SK-N-SH treated with all-trans-retinoic acid at 6 μM for 48 hours (cell line): ENCODE data around the gene STARD13.

Source experiments
- ATAC-seq: fragments of 200-7000 bp; cut with Tn5 transposase; 3 replicates; pipeline ENCODE4 v1.9.1; 2020; ENCODE audit warnings: mild to moderate bottlenecking, moderate library complexity
- ARNTL ChIP-seq: fragments of 450-650 bp; formaldehyde crosslinking; IDR thresholded peaks from 2 replicates; pipeline ENCODE4 v1.5.0; 2020; ENCODE audit warnings: low read depth, mild to moderate bottlenecking, moderate library complexity, borderline replicate concordance
- BACH2 ChIP-seq: fragments of 250-450 bp; sonication (Bioruptor Pico); IDR thresholded peaks from 2 replicates; pipeline ENCODE4 v1.9.0; 2021; ENCODE audit warnings: mild to moderate bottlenecking, borderline replicate concordance
- CREB5 ChIP-seq: fragments of 250-450 bp; sonication (Bioruptor Pico); IDR thresholded peaks from 2 replicates; pipeline ENCODE4 v1.5.1; 2020; ENCODE audit warnings: low read depth, mild to moderate bottlenecking, moderate library complexity
- CSDC2 ChIP-seq: fragments of 250-450 bp; sonication (Bioruptor Pico); IDR thresholded peaks from 2 replicates; pipeline ENCODE4 v1.5.0; 2020; ENCODE audit warnings: mild to moderate bottlenecking, moderate library complexity
- CSRNP3 ChIP-seq: fragments of 250-450 bp; sonication (Bioruptor Pico); IDR thresholded peaks from 2 replicates; pipeline ENCODE4 v1.5.1; 2021; ENCODE audit warnings: mild to moderate bottlenecking, moderate library complexity
- ESRRG ChIP-seq: fragments of 250-450 bp; sonication (Bioruptor Pico); IDR thresholded peaks from 2 replicates; pipeline ENCODE4 v1.6.1; 2021; ENCODE audit warnings: mild to moderate bottlenecking
- GLIS3 ChIP-seq: fragments of 250-450 bp; sonication (Bioruptor Pico); IDR thresholded peaks from 2 replicates; pipeline ENCODE4 v1.5.0; 2020; ENCODE audit warnings: mild to moderate bottlenecking, moderate library complexity
- ISL1 ChIP-seq: fragments of 250-450 bp; sonication (Bioruptor Pico); IDR thresholded peaks from 2 replicates; pipeline ENCODE4 v2.1.2; 2022; ENCODE audit warnings: mild to moderate bottlenecking, moderate library complexity
- PATZ1 ChIP-seq: fragments of 250-450 bp; sonication (Bioruptor Pico); IDR thresholded peaks from 2 replicates; pipeline ENCODE4 v1.8.0; 2020; ENCODE audit warnings: mild to moderate bottlenecking, moderate library complexity, borderline replicate concordance
- POU6F1 ChIP-seq: fragments of 250-450 bp; sonication (Bioruptor Pico); IDR thresholded peaks from 2 replicates; pipeline ENCODE4 v1.8.0; 2021; ENCODE audit warnings: low read depth, mild to moderate bottlenecking, moderate library complexity, borderline replicate concordance
- PPARA ChIP-seq: fragments of 250-450 bp; sonication (Bioruptor Pico); IDR thresholded peaks from 2 replicates; pipeline ENCODE4 v1.5.0; 2020; ENCODE audit warnings: mild to moderate bottlenecking, borderline replicate concordance
- RARB ChIP-seq: fragments of 250-450 bp; sonication (Bioruptor Pico); IDR thresholded peaks from 2 replicates; pipeline ENCODE4 v1.8.0; 2021; ENCODE audit warnings: mild to moderate bottlenecking, moderate library complexity
- SNAI2 ChIP-seq: fragments of 250-450 bp; sonication (Bioruptor Pico); IDR thresholded peaks from 2 replicates; pipeline ENCODE4 v1.5.0; 2020; ENCODE audit warnings: mild to moderate bottlenecking, moderate library complexity
- TOX ChIP-seq: fragments of 250-450 bp; sonication (Bioruptor Pico); IDR thresholded peaks from 2 replicates; pipeline ENCODE4 v1.8.0; 2021; ENCODE audit warnings: mild to moderate bottlenecking, moderate library complexity, borderline replicate concordance
- TSHZ2 ChIP-seq: fragments of 250-450 bp; sonication (Bioruptor Pico); IDR thresholded peaks from 2 replicates; pipeline ENCODE4 v1.5.0; 2020; ENCODE audit warnings: mild to moderate bottlenecking, moderate library complexity
- ZC3H10 ChIP-seq: fragments of 250-450 bp; sonication (Bioruptor Pico); IDR thresholded peaks from 2 replicates; pipeline ENCODE4 v1.5.1; 2021; ENCODE audit warnings: mild to moderate bottlenecking, moderate library complexity
- ZFP3 ChIP-seq: fragments of 250-450 bp; sonication (Bioruptor Pico); IDR thresholded peaks from 2 replicates; pipeline ENCODE4 v1.5.0; 2020; ENCODE audit warnings: mild to moderate bottlenecking, moderate library complexity
- ZFP30 ChIP-seq: fragments of 450-650 bp; formaldehyde crosslinking; IDR thresholded peaks from 2 replicates; pipeline ENCODE4 v1.5.0; 2022; ENCODE audit warnings: mild to moderate bottlenecking, moderate library complexity
- ZNF565 ChIP-seq: fragments of 450-650 bp; formaldehyde crosslinking; conservative IDR thresholded peaks from 2 replicates; pipeline ENCODE4 v1.5.0; 2020; ENCODE audit warnings: low read depth, mild to moderate bottlenecking, moderate library complexity
- ZNF70 ChIP-seq: fragments of 450-650 bp; formaldehyde crosslinking; IDR thresholded peaks from 2 replicates; pipeline ENCODE4 v1.5.0; 2020; ENCODE audit warnings: mild to moderate bottlenecking, moderate library complexity
- ZNF8 ChIP-seq: fragments of 450-650 bp; formaldehyde crosslinking; IDR thresholded peaks from 2 replicates; pipeline ENCODE4 v1.5.0; 2020; ENCODE audit warnings: mild to moderate bottlenecking, moderate library complexity

Gene STARD13

GRCh38 chr13:33208290-33209220 is 77.0 kb downstream of the STARD13 start:
- no peak for ATAC-seq

GRCh38 chr13:33207615-33207961 is 78.0 kb downstream of the STARD13 start:
- no peak for ATAC-seq
- TF ChIP-seq GLIS3 (CRISPR knock-in tag) = no peak
- TF ChIP-seq POU6F1 (CRISPR knock-in tag) = no peak
- no peak for TF ChIP-seq ISL1 (CRISPR knock-in tag)
- TF ChIP-seq TOX = no peak
- no peak for TF ChIP-seq ARNTL
- no peak for TF ChIP-seq CSDC2 (CRISPR knock-in tag)

More at GRCh38 chr13:33208290-33209220, 77.0 kb downstream of the STARD13 start:
- no peak for TF ChIP-seq CSDC2 (CRISPR knock-in tag)
- TF ChIP-seq RARB (CRISPR knock-in tag) = no peak
- no peak for TF ChIP-seq TOX
- TF ChIP-seq POU6F1 (CRISPR knock-in tag) = no peak
- TF ChIP-seq CSRNP3 (CRISPR knock-in tag) = no peak
- no peak for TF ChIP-seq ZNF8
- TF ChIP-seq PPARA (CRISPR knock-in tag) = no peak
- TF ChIP-seq ZNF565 = no peak
- TF ChIP-seq ISL1 (CRISPR knock-in tag) = no peak
- no peak for TF ChIP-seq PATZ1 (CRISPR knock-in tag)
- TF ChIP-seq SNAI2 (CRISPR knock-in tag) = no peak
- TF ChIP-seq TSHZ2 (CRISPR knock-in tag) = no peak
- TF ChIP-seq BACH2 (CRISPR knock-in tag) = no peak
- no peak for TF ChIP-seq ZFP3
- no peak for TF ChIP-seq ZC3H10 (CRISPR knock-in tag)

GRCh38 chr13:33206945-33207614 is 78.5 kb downstream of the STARD13 start:
- no peak for ATAC-seq
- TF ChIP-seq TSHZ2 (CRISPR knock-in tag) = no peak
- TF ChIP-seq ISL1 (CRISPR knock-in tag) = no peak
- no peak for TF ChIP-seq GLIS3 (CRISPR knock-in tag)
- no peak for TF ChIP-seq ZC3H10 (CRISPR knock-in tag)
- no peak for TF ChIP-seq ZFP30 (CRISPR knock-in tag)
- TF ChIP-seq BACH2 (CRISPR knock-in tag) = no peak
- no peak for TF ChIP-seq RARB (CRISPR knock-in tag)
- TF ChIP-seq ZNF8 = no peak
- no peak for TF ChIP-seq CREB5
- no peak for TF ChIP-seq ZNF70 (CRISPR knock-in tag)
- no peak for TF ChIP-seq ZFP3
- no peak for TF ChIP-seq ARNTL
- TF ChIP-seq ESRRG (CRISPR knock-in tag) = no peak
